ENCODE measurements around the gene NONO. TPM values are rescaled to one million over a fixed set of nuclear protein-coding genes. Genes with fewer than 3 reads are reported as not detected.
"Not testable (repeated sequence)": the region's sequence is repeated elsewhere in the genome, so short reads cannot be mapped to it uniquely, and the experiment has no call there.

Gene NONO
- polyA plus RNA-seq, 1 donor (not counting 4 experiments of a cell fraction or from before 2014, with no cell fraction given), result 352 TPM

GRCh38 chrX:71256051-71256450, 27.4 kb upstream of the NONO start:
- no peak for FAIRE-seq
- no peak for DNase-seq (ENCODE audit: low read depth, low spot score)
- dilution Hi-C loops (cut with MboI; ENCODE audit: extremely low pct_ligation_motif_present, low sequenced_read_pairs), result no loop called here
- peak overlapping the region; percentile 54 for H2AFZ ChIP-seq (ENCODE audit: control insufficient read depth, low read length)
- H3K4me3 ChIP-seq (ENCODE audit: control insufficient read depth in 2 of 3, extremely low read depth in 1 of 3, insufficient read depth in 2 of 3, low read depth in 1 of 3, low read length in 3 of 3), result no peak overlapping the region
- H4K20me1 ChIP-seq (ENCODE audit: control insufficient read depth, extremely low read depth, insufficient read depth, low read length), result no peaks in the 10 kb centered on the region
- no peak overlapping the region for H3K4me2 ChIP-seq (ENCODE audit: control insufficient read depth, extremely low read depth, insufficient read depth, low read depth, low read length)
- H3K27ac ChIP-seq (ENCODE audit: control insufficient read depth, insufficient read depth, low read length), result no peak overlapping the region
- no peaks in the 10 kb centered on the region for H3K9me1 ChIP-seq (ENCODE audit: control insufficient read depth, extremely low read depth, insufficient read depth, low read length)
- H3K9ac ChIP-seq (ENCODE audit: control insufficient read depth, extremely low read depth, insufficient read depth, low read length), result no peak overlapping the region
- H3K27me3 ChIP-seq (ENCODE audit: control insufficient read depth, extremely low read depth, insufficient read depth, low read length), result no peaks in the 10 kb centered on the region
- no peaks in the 10 kb centered on the region for H3K9me3 ChIP-seq (ENCODE audit: control insufficient read depth, low read depth, low read length)
- peaks cover 2% of the 10 kb centered on the region for H3K4me1 ChIP-seq (ENCODE audit: control insufficient read depth, extremely low read depth, insufficient read depth, low read length)
- H3K36me3 ChIP-seq (ENCODE audit: control insufficient read depth in 2 of 2, extremely low read depth in 1 of 2, insufficient read depth in 2 of 2, low read length in 2 of 2), result no peaks in the 10 kb centered on the region
- TF ChIP-seq EZH2 (IDR thresholded peaks at IDR 0.05; ENCODE audit: low read length) (no peak), CTCF (optimal IDR thresholded peaks at IDR 0.05 in 1 of 3, IDR thresholded peaks at IDR 0.05 in 1 of 3, conservative IDR thresholded peaks at IDR 0.05 in 1 of 3; ENCODE audit: extremely low read depth in 1 of 3, insufficient read depth in 2 of 3, low read length in 3 of 3) (no peak)
- peaks cover 3% of the 10 kb centered on the region for H3K79me2 ChIP-seq (ENCODE audit: control insufficient read depth, insufficient read depth, low read length)

- Histone ChIP-seq H3K9ac (ENCODE audit: control insufficient read depth, extremely low read depth, insufficient read depth, low read length) (no peak overlapping the region), H2AFZ (ENCODE audit: control insufficient read depth, low read length) (no peak overlapping the region), H4K20me1 (ENCODE audit: control insufficient read depth, extremely low read depth, insufficient read depth, low read length) (no peaks in the 10 kb centered on the region), H3K9me3 (ENCODE audit: control insufficient read depth, low read depth, low read length) (no peaks in the 10 kb centered on the region), H3K9me1 (ENCODE audit: control insufficient read depth, extremely low read depth, insufficient read depth, low read length) (no peaks in the 10 kb centered on the region), H3K4me1 (ENCODE audit: control insufficient read depth, extremely low read depth, insufficient read depth, low read length) (peaks cover 2% of the 10 kb centered on the region), H3K27ac (ENCODE audit: control insufficient read depth, insufficient read depth, low read length) (no peak overlapping the region), H3K4me2 (ENCODE audit: control insufficient read depth, extremely low read depth, insufficient read depth, low read depth, low read length) (no peak overlapping the region), H3K4me3 (ENCODE audit: control insufficient read depth in 2 of 3, extremely low read depth in 1 of 3, insufficient read depth in 2 of 3, low read depth in 1 of 3, low read length in 3 of 3) (no peak overlapping the region), H3K27me3 (ENCODE audit: control insufficient read depth, extremely low read depth, insufficient read depth, low read length) (no peaks in the 10 kb centered on the region), H3K79me2 (ENCODE audit: control insufficient read depth, insufficient read depth, low read length) (peaks cover 3% of the 10 kb centered on the region), H3K36me3 (ENCODE audit: control insufficient read depth in 2 of 2, extremely low read depth in 1 of 2, insufficient read depth in 2 of 2, low read length in 2 of 2) (no peaks in the 10 kb centered on the region)
- TF ChIP-seq EZH2 (IDR thresholded peaks at IDR 0.05; ENCODE audit: low read length), result no peak
- TF ChIP-seq CTCF (optimal IDR thresholded peaks at IDR 0.05 in 1 of 3, IDR thresholded peaks at IDR 0.05 in 1 of 3, conservative IDR thresholded peaks at IDR 0.05 in 1 of 3; ENCODE audit: extremely low read depth in 1 of 3, insufficient read depth in 2 of 3, low read length in 3 of 3), result no peak
- FAIRE-seq (no peak), DNase-seq (ENCODE audit: low read depth, low spot score) (no peak)
- dilution Hi-C loops (cut with MboI; ENCODE audit: extremely low pct_ligation_motif_present, low sequenced_read_pairs), result no loop called here
Observed at GRCh38 chrX:71256856-71257255, 26.6 kb upstream of the NONO start.

- H3K27me3 ChIP-seq (ENCODE audit: control insufficient read depth, extremely low read depth, insufficient read depth, low read length); DNase-seq (ENCODE audit: low read depth, low spot score); FAIRE-seq; H3K79me2 ChIP-seq (ENCODE audit: control insufficient read depth, insufficient read depth, low read length); H3K9me3 ChIP-seq (ENCODE audit: control insufficient read depth, low read depth, low read length); H3K36me3 ChIP-seq (ENCODE audit: control insufficient read depth in 2 of 2, extremely low read depth in 1 of 2, insufficient read depth in 2 of 2, low read length in 2 of 2); dilution Hi-C loops (cut with MboI; ENCODE audit: extremely low pct_ligation_motif_present, low sequenced_read_pairs); H3K4me3 ChIP-seq (ENCODE audit: control insufficient read depth in 2 of 3, extremely low read depth in 1 of 3, insufficient read depth in 2 of 3, low read depth in 1 of 3, low read length in 3 of 3); H3K27ac ChIP-seq (ENCODE audit: control insufficient read depth, insufficient read depth, low read length); H3K4me1 ChIP-seq (ENCODE audit: control insufficient read depth, extremely low read depth, insufficient read depth, low read length); H3K4me2 ChIP-seq (ENCODE audit: control insufficient read depth, extremely low read depth, insufficient read depth, low read depth, low read length); H3K9me1 ChIP-seq (ENCODE audit: control insufficient read depth, extremely low read depth, insufficient read depth, low read length); H2AFZ ChIP-seq (ENCODE audit: control insufficient read depth, low read length); H4K20me1 ChIP-seq (ENCODE audit: control insufficient read depth, extremely low read depth, insufficient read depth, low read length); H3K9ac ChIP-seq (ENCODE audit: control insufficient read depth, extremely low read depth, insufficient read depth, low read length): not testable (repeated sequence)
Observed at GRCh38 chrX:71268624-71269023, 14.8 kb upstream of the NONO start.

All from keratinocyte (primary cell).